ENCODE data around the gene CYB5D1.
"Not testable (repeated sequence)": the region's sequence is repeated elsewhere in the genome, so short reads cannot be mapped to it uniquely, and the experiment has no call there.

Gene CYB5D1

GRCh38 chr17:7856011-7856810 lies 1.6 kb upstream of the CYB5D1 start:
- peak; percentile 34 for DNase-seq (ENCODE audit: low spot score)

GRCh38 chr17:7856811-7857712 lies 741 bp upstream of the CYB5D1 start, which contains the start of gene NAA38:
Gene NAA38, minus strand, starts transcription at chr17:7857559. Its CDS starts 96 bp downstream, at chr17:7857463.
- peak; percentile 94 for DNase-seq (ENCODE audit: low spot score)

GRCh38 chr17:7858522-7858810 lies 663 bp downstream of the CYB5D1 start:
- peak; percentile 51 for DNase-seq (ENCODE audit: low spot score)

- DNase-seq (ENCODE audit: low spot score) = no peak
Measured at GRCh38 chr17:7859028-7859427, 1.2 kb downstream of the CYB5D1 start.

- DNase-seq (ENCODE audit: low spot score) = peak; percentile 79
Measured at GRCh38 chr17:7862692-7863437, 5.1 kb downstream of the CYB5D1 start.

GRCh38 chr17:7864384-7864783 lies 6.6 kb downstream of the CYB5D1 start:
- not testable (repeated sequence) for DNase-seq (ENCODE audit: low spot score)

DNA sequence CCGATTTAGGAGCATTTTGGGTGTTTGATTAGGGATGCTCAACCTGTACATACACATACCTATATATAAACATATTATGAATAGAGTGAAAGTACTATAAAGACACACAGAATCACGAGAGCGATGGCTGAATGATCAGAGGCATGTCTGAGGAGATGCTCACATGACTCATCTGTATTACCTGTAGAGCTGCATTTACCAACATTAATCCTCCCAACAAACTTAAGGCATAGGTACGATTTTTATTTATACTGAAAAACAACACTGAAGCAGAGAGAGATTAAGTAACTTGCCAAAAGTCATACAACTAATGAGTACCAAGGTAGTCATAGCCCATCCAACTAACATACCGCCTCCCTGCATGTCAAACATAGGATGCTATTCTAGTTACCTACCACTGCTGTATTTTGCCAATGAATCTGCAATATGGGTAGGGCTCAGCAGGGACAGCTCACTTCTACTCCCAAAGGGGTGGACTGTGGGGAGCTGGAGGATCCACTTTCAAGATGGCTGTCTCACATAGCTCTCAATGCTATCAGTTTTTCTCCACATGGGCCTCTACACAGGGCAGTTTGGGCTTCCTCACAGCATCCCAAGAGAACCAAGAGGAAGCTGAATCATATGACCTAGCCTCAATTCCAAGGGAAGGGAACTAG lies 7.3 kb downstream of the CYB5D1 start:
- DNase-seq (ENCODE audit: low spot score) = no peak

- no peak for DNase-seq (ENCODE audit: low spot score)
Measured at GRCh38 chr17:7867881-7868329, 10.1 kb downstream of the CYB5D1 start.

DNA sequence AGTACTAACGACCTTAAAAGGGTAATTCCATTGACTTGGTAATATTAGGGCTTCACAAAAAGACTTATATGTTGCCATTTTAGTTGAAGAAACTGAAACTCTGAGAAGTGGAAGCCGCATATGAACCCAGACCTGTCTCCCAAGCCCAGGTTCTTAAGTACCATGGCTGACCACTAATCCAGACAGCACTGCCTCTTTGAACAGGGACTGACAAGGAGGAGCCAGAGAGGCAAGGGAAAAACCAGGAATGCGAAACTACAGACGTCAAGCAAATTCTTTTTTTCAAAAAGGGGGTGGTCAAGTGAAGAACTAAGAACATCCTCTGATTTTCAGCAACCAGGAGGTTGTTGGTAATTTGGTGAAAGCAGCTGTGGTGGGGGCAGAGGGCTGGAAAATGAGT lies 15.2 kb downstream of the CYB5D1 start:
- DNase-seq (ENCODE audit: low spot score) = no peak

GRCh38 chr17:7875804-7876370 lies 18.1 kb downstream of the CYB5D1 start:
- no peak for DNase-seq (ENCODE audit: low spot score)

DNA sequence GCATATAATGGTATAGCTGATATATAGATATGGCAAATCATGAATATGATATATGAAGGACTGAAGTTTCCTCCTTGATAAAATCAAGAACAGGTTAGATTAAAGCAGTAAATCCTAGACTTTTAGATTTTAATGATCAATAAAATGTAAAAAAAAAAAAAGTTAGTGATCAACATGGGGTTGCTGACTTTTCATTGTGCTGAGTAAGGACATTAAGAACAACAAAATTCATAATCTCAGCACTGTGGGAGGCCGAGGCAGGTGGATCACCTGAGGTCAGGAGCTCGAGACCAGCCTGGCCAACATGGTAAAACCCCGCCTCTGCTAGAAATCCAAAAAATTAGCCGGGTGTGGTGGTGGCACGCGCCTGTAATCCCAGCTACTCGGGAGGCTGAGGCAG lies 20.4 kb downstream of the CYB5D1 start:
- DNase-seq (ENCODE audit: low spot score) = no peak

DNA sequence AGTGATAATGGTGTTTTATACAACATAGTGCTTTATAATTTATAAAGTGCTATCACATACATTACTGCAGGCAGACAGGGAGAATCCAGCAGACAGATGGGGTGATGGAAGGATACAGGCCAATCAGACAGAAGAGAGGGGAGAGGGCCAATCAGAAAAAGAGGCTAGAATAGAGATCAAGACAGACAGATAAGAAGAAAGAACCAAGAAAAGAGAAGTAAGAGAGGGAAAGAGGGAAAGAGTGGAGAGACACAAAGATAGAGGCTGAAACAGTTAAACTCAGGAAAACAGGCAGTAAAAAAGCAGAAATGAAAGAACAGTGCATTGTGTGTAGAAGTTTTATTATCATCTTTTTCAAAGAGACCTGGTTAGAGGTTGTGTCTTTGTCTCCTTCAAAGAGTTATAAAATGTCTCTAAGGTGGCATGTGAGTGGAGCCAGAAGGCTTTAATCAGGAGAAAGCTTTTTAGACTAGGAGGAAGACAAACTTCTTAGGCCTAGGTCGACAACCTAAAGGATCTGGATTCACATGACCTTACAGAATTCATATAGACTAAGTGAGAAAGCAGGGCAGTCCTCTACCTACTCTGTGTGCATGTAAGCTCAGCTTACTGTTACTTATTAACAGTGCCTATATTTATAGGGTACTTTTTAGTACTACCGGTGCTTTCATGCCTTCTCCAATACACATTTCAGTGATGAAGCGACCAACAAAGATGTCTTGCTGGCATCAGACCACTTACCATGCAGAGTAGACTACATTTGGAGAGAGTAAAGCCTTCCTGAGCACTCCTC lies 22.5 kb downstream of the CYB5D1 start:
- no peak for DNase-seq (ENCODE audit: low spot score)

DNA sequence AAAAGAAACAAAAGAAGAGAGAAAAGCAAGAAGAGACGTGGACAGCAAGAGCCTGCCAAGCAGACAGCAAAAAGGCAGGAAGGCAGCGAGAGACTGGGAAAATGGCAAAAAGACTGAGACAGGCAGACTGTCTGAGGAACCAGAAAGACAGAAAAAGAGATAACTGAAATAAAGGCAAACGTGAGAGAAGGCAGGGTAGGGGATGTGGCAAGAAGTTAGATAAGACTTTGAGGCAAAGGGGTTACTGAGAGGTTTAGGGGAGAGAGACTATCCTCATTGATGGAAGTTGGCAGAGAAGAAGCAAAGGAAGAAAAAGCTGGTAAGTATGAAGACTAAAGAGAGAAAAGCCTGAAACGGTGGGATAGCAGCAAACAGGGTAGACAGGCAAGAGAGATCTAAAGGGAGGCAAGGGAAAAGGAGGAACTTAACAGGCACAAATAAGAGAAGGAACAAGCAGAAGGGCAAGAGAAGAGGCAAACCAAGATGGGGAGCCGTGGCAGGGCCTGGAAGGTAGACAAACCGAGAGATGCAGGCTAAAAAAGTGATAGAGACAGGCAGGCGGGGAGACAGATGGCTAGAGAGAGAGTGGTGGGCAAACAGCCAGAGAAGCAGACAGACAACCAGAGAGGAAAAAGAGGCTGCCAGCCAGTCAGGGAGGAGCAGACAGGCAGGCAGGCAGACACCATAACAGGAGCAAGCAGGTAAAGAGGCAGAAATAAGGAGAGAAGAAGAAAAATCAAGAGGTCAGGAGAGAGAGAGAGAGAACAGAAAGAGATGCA lies 23.7 kb downstream of the CYB5D1 start:
- no peak for DNase-seq (ENCODE audit: low spot score)

DNA sequence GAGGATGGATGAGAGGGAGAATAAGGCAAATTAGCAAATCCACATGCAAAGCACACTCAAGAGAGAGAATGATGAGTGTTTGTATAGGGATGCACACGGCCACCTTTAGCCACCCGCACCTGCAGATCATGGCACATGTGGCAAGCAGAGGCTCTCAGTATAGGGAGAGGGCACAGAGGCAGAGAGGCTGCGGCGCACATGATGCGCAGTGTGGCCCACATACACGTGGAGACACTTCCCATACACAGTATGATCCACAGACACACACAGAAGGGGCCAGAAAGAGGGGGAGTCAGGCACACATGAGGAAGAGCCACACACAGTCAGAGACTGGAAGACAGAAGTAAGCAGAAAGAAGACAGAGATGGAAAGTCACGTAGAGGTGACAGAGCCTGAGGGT lies 24.3 kb downstream of the CYB5D1 start:
- DNase-seq (ENCODE audit: low spot score) = no peak

DNA sequence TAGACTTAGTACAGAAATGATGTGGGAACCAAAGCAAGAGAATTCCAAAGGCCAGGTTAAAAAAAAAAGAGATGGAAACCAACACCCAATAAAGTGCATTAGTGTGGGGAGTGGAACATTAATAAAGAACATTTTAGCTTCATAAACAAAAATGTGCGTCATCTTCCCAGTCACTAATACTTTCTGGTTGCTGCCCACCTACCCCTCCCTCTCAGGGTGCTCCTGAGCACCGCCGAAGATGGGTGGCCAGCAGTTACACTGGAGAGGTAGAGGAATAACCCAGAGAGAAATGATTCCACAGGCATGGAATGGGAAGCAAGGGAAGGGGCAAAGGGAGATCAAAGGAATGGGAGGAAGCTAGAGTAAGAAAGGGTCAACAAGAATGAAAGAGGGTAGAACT lies 24.8 kb downstream of the CYB5D1 start:
- DNase-seq (ENCODE audit: low spot score) = no peak

DNA sequence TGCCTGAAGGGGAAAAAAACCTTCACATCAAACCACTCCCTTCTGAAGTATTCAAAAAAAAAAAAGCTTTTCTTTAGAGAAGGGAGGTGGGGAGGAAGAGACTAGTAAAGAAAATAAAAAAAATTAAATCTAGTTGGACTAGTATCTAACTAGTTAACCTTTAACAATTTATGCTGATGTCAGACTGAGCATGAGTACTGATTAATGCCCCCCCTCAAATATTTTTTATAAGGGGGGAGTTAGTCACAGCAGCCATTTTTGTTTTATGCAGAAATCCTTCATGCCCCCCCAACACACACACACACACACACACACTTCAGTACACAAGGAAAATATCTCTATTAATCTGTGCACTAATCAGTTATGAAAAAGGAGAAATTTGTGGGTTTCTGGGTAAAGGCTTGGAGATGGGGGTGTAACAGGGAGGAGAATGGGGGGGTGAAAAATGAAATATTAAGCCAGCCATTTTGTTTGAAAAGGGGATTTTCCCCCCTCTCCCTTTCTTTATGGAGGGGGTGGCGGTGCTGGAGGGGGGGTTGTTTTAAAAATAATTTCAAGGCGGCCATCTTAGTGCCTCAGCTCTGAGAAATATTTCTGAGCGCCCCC lies 26.1 kb downstream of the CYB5D1 start:
- DNase-seq (ENCODE audit: low spot score) = no peak

GRCh38 chr17:7884581-7885366 lies 27.0 kb downstream of the CYB5D1 start:
- DNase-seq (ENCODE audit: low spot score) = no peak

- peak; percentile 48 for DNase-seq (ENCODE audit: low spot score)
Measured at GRCh38 chr17:7885367-7886226, 27.8 kb downstream of the CYB5D1 start.

Measured in hematopoietic multipotent progenitor cell treated with erythropoietin and hydrocortisone succinate and interleukin-3 and kit ligand, for 17 days (in vitro differentiated cells).